GM10266 (cell line): ENCODE measurements around the gene SLC35G2.

Experiments used
- DNase-seq: peaks from one replicate; pipeline ENCODE4 v3.0.0; 2012; ENCODE audit errors: extremely low spot score
- CTCF ChIP-seq: IDR thresholded peaks from 2 replicates; pipeline ENCODE4 v1.5.1; 2012; ENCODE audit warnings: mild to moderate bottlenecking, low read depth; ENCODE audit not compliant: control insufficient read depth, insufficient read depth; ENCODE audit errors: missing control alignments

Gene SLC35G2

DNA sequence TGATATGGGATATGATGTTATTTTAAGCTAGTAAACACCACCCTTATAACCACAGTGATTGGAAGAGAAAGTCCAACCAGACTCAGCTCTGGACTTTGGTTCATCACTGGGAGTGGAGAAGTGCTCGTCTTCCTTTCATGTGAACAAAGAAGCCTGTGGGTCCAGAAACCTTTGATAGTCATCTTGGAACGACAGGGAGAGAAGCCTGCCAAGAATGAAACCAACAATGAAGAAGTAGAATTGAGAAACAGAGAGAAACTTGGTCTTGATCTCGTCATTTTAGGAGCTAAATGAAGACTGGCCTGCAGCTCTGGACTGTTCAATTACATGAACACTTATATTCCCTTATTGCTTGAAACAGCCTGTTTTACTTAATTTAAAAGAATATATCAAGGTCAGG lies 13.1 kb upstream of the SLC35G2 start:
- no peak for TF ChIP-seq CTCF
- DNase-seq = no peak

GRCh38 chr3:136811701-136812100 lies 7.2 kb upstream of the SLC35G2 start:
- no peak for TF ChIP-seq CTCF
- no peak for DNase-seq

GRCh38 chr3:136817448-136817847 lies 1.5 kb upstream of the SLC35G2 start:
- no peak for DNase-seq
- no peak for TF ChIP-seq CTCF

- peak; percentile 64 for DNase-seq
- TF ChIP-seq CTCF = no peak
Observed at GRCh38 chr3:136818191-136818768, 646 bp upstream of the SLC35G2 start.

DNA sequence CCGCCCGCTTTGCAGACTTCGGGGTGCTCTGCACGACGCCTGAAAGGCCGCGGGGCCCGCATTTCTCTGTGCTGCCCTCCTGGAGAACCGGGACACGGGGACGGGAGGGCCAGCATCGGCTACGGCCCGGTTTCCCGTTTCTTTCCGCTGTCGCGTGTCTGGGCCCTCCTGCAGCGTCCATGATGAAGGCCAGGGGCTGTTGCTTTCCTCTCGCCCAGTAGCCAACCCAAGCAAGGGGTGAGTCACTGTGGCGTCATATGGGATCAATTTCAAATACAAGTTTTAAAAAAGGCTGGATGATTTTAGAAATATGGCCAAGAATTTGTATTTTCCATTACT lies 435 bp downstream of the SLC35G2 start:
- no peak for TF ChIP-seq CTCF
- DNase-seq = no peak

DNA sequence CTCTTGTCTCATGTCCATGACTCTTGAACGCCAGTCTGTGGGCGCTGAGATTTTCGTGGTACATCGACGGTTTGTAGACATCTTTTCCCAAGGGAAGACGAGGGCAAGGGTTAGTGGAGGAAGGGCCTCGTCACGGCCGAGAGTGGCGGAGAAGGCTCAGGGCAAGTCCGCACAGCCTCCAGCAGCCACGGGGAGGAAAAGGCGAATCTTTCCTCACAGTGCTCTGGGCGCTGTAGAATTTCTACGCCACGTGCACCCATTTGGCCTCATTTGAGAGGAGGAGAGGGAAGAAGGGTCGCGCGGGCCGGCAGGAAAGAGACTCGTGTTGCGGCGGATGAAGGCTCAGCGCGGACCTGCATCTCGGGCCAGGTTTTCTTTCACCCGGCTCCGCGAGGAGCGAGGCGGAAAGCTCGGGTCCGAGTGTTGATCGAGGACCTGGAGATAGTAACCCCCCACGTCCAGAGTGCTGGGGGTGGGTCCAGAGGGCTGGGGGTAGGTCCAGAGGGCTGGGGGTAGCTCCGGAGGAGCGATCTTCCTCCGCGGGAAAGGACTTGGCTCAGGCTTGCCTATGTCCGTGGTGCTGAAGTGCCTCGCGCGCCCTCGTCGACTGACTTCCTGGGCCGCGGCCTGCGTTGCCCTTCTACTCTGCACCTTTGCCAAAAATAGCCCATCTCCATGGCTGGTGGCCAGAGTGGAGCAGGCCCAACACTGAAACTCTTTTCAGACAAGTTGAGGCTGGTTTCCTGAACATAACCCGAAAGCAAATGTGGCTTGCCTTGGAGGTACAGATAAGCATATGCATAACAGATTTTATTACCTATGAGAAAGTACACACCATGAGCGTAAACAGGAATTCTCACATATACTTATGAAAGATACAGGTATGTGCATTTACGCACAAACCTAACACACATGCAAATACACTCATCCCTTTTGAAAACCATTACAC lies 1.1 kb downstream of the SLC35G2 start:
- DNase-seq = peak; percentile 34
- no peak for TF ChIP-seq CTCF

DNA sequence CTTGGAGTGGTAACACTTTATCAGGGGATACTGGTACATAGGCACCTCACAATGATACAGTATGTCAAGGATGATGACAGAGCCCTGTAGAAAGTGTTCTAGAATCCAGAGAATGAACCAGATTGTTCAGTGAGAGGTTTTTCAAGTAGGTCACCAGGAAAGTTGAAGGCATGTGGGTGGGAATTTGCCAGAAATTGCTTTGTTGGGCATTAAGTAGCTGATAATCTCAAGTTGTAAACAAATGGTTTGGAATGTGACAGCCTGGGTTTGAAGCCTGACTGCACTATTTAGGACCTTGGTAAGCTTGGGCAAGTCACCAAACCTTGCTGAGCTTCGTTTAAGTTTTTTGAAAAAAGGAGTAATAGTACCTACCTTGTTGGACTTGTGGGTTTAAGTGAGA lies 12.5 kb downstream of the SLC35G2 start:
- TF ChIP-seq CTCF = no peak

More for the DNA sequence above, 12.5 kb downstream of the SLC35G2 start:
- no peak for DNase-seq
